ENCODE measurements around the gene CHMP3.

GRCh38 chr2:86577817-86578456 lies 14.7 kb upstream of the CHMP3 start:
- no peak for TF ChIP-seq CTCF (IDR thresholded peaks at IDR 0.05; ENCODE audit: borderline replicate concordance, extremely low read depth, low read length, poor library complexity, severe bottlenecking)
- no peak for TF ChIP-seq EZH2 (IDR thresholded peaks at IDR 0.05; ENCODE audit: borderline replicate concordance, low read depth, low read length, severe bottlenecking)
